Erythroblast (primary cell): ENCODE data around the gene KCNQ5.

Experiments used
- DNase-seq, 2 experiments: peaks; one replicate each; lab custom pipeline; 2025; lab: John Stamatoyannopoulos, UW
- GATA1 ChIP-seq: IDR thresholded peaks from 2 replicates; pipeline ENCODE4 v1.6.1; 2011; ENCODE audit warnings: low read depth, mild to moderate bottlenecking, control low read depth, low read length, moderate library complexity
- POLR2A ChIP-seq: IDR thresholded peaks from 2 replicates; pipeline ENCODE4 v1.6.1; 2011; ENCODE audit warnings: mild to moderate bottlenecking, low read length

Gene KCNQ5

DNA sequence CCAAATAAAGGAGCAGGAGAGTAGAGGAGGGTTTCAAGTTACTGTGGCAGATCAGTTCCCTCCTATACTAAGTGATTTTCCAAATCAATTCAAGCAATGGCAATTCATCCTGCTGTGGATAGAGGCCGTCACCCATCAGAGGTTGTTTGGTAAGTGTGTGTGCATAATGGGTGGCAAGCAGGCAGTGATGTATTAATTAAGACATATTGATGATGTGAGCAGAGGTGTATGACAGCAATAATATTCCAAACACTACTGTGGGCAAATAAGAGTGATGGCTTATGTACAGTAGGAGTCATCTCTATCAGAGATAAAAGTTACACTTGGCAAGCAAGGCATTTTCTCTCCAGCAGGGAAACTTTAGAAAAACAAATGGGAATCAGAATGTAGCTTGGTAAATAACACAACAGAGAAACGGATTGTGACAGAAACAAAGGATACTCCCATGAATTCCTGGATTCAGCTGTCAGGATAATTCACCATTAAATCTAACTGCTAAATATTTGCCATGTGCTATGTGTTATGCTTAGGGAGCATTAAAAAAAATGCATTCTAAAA lies 407.1 kb downstream of the KCNQ5 start:
- no peak for TF ChIP-seq POLR2A
- no peak for TF ChIP-seq GATA1
- DNase-seq = no peak

DNA sequence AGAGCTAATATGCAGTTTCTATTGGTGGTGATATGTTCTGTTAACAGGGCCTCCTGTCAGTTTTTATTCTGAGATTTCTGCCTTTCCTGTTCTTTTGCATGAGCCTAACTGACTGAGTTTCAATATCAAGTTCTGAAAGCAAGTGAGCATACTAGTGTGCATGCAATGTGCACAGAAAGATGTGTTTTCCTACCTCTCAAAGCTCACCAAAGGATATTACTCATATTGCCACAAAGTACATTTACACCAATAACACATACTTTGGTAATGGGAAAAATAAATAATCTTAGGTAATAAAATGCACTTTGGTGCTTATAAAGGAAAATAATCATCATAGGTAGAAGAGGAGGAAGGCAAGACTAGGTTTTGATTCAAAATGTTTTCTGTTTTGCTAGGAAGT lies 408.4 kb downstream of the KCNQ5 start:
- TF ChIP-seq POLR2A (no peak), GATA1 (no peak)
- no peak for DNase-seq

DNA sequence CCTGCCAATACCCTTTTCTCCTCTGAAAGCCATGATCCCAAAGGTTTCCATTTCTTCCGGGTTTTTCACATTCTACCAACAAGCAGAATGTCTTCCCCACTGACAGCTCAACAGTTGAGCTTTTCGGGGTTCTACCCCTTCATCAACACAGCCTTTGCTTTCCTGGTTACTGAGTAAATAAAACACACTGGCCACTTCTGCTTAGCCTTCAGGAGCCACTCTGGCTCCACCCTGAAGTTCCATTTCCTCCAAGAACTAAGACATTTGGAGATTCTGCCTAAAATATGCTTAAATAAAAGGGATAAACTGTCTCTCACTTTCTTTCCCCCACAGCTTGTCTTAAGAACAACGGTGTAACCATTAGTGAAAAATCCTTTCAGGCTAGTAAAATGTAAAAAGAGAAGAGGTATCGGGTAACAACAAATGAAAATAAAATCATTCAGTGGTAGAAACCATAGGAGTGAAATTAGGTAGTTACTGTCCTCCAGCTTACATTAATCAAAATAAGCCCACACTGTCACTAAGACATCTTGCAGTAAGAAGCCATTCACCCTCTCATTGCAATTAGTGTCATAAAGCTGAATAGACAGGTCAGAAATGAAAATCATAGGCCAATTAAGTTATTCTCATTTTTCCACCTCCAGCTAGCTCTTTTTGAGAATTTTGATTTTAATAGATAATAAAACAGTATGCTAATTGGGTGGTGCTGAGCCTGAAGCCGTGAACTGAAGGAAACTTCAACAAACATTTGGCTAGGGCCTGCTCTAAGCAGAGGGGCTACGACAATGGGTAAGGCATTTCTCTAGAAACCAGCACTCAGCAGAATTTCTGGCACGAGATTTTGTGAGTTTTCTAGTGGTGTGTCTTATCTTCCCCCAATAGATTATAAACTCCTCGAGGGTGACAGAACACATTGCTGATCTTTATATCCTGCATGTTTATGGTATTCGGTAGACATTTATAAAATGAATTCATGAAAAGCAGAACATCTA lies 409.2 kb downstream of the KCNQ5 start:
- TF ChIP-seq GATA1 (no peak), POLR2A (no peak)

GRCh38 chr6:73032586-73032985 lies 410.7 kb downstream of the KCNQ5 start:
- DNase-seq = no peak
- TF ChIP-seq POLR2A (no peak), GATA1 (no peak)

More for the DNA sequence above, 409.2 kb downstream of the KCNQ5 start:
- DNase-seq = no peak

DNA sequence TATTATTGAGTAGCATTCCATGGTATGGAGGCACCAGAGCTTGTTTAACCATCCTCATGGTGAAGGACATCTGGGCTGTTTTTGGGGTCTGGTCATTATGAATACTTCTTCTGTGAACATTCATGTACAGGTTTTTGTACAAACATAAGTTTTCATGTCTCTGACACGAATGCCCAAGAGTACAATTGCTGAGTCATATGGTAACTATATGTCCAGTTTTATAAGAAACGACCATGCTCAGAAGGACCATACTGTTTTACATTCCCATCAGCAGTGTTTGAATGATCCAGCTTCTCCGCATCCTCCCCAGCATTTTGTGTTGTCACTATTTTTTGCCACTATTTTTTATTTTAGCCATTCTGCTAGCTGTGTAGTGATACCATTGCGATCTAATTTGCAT lies 414.8 kb downstream of the KCNQ5 start:
- TF ChIP-seq GATA1 (no peak), POLR2A (no peak)

DNA sequence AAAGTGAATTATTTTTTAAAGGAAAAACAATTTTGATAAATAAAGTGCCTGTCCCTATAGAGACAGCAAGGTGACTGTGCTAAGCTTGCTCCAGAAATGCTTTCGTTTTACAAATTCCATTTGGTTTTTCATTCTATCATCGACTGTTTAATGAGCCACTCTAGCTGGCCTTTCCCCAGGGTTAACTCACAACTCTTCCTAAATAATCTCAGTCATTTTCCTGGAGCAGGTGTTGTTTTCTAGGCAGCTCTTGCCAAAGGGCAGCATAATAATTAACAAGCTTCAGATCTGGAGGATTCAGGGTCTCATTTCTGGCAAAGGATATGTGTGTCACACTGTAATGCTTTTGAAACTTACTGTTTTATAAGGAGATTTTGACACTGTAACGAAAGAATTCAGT lies 419.2 kb downstream of the KCNQ5 start:
- no peak for DNase-seq
- TF ChIP-seq GATA1 (no peak), POLR2A (no peak)

More for the DNA sequence above, 414.8 kb downstream of the KCNQ5 start:
- DNase-seq = no peak

DNA sequence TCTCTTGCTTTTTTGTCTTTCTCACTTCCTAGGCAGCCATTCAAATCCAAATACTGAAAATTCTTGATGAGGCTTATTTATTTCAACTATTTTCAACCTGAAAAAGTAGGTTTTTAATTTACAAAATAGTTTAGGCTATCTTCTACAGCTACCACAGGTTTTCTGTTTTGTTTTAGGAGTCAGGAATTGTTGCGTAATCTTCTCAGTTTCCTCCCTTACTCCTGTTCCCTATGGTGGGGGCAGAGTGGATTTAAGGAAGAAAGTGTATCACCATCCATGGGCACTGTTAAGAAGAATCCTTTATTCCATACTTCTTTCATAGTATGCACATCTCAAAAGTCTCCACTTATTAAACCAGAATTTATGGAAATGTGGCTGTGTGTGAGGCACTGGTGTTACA lies 421.0 kb downstream of the KCNQ5 start:
- TF ChIP-seq POLR2A = no peak
- TF ChIP-seq GATA1 = no peak

DNA sequence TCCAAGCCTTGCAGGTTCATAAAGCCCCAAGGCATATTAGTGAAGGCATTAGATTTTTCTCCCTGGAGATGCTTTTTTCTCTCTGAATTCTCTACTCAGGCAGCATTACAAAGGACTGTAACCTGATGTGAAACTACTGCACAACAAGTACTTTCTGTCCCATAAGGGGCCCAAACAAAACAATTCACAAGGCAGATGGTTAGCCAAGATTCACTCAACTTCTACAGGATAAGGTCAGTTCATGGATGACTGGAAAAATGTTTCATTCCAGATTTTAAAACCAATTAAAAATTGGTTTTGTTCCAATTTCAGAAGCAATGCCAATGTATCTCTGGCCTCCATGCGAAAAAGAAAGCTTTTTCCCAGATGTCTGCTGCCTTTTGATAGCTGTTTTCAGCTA lies 421.6 kb downstream of the KCNQ5 start:
- no peak for DNase-seq
- TF ChIP-seq POLR2A = no peak
- TF ChIP-seq GATA1 = no peak

More for the DNA sequence above, 421.0 kb downstream of the KCNQ5 start:
- DNase-seq = no peak

DNA sequence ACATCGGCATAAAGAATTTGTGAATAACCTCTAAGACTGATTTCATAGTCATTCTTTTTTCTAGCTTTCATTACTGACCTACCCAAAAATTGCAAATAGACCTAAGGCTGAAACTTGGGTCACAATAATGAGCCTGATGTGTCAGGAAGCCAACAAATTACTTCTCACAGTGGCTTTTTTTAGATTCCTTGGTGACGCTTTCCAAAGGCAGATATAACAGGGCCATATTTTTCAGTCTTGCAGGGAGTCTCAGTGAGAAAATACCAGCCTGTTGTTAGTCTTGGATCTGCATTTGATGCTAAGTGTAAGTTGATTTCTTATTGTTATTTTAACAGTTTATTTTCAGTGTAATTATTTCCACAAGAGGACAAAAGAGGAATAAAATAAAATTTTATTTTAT lies 423.7 kb downstream of the KCNQ5 start:
- TF ChIP-seq GATA1 (no peak), POLR2A (no peak)

DNA sequence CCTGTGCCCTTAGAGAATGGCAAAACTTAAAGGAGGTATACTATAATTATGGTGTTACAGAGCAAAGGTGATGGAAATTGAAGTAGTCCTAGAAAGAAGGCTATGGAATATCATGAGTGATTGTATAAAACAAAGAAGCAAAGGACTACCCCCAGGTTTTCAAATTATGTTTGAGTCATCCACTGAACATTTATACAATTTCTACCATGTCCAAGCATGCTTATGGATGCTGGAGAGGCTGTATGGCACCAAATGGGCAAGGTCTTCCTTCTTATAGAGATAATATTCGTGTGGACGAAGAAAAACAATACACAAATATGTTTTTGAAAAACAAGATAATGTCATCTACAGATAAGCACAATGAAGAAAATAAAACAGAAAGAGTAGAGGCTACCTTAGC lies 425.9 kb downstream of the KCNQ5 start:
- TF ChIP-seq GATA1 (no peak), POLR2A (no peak)
- no peak for DNase-seq

More for the DNA sequence above, 423.7 kb downstream of the KCNQ5 start:
- no peak for DNase-seq

DNA sequence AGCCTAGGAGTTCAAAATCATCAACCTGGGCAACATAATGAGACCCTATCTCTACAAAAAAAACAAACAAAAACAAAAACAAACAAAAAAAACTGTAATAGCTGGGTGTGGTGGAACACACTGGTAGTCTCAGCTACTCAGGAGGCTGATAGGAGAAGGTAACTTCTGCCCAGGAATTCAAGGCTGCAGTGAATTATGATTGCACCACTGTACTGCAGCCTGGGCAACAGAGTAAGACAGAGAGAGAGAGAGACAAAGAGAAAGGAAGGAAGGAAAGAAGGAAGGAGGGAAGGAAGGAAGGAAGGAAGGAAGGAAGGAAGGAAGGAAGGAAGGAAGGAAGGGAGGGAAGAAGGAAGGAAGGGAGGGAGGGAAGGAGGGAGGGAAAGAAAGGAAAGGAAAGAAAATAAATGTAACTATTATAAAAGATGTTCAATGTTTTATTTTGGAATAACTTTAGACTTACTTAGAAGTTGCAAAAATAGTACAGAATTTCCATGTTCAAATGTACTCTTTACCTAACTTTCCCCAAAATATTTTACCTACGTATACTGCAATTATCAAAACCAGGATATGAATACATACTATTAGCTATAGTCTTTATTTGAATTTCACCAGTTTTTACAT lies 428.2 kb downstream of the KCNQ5 start:
- DNase-seq = no peak
- no peak for TF ChIP-seq POLR2A
- TF ChIP-seq GATA1 = no peak

GRCh38 chr6:73050706-73051105 lies 428.8 kb downstream of the KCNQ5 start:
- TF ChIP-seq POLR2A = no peak
- TF ChIP-seq GATA1 = no peak
- no peak for DNase-seq

- no peak for DNase-seq
- TF ChIP-seq POLR2A = no peak
- TF ChIP-seq GATA1 = no peak
Observed at GRCh38 chr6:73051147-73051546, 429.3 kb downstream of the KCNQ5 start.

GRCh38 chr6:73054958-73055357 lies 433.1 kb downstream of the KCNQ5 start:
- TF ChIP-seq GATA1 = no peak
- TF ChIP-seq POLR2A = no peak
- no peak for DNase-seq
